Gastrocnemius medialis (tissue), 4 donors: ENCODE results near the gene KCNG4. TPM values are rescaled to one million over a fixed set of nuclear protein-coding genes. Genes with fewer than 3 reads are reported as not detected.

Experiments
- ATAC-seq, 2 donors: fragments of 150-250 bp; one replicate each; pipeline ENCODE4 v1.9.1; 2016
- DNase-seq, 2 donors: peaks; one replicate each; pipeline ENCODE4 v3.0.0-alpha.2; 2019
- H3K27ac ChIP-seq, 4 donors: fragments of 200-600 bp; sonication (generic); 1 replicate in 1 of 4; 2 replicates in 3 of 4; pipeline ENCODE4 v1.5.1; 2016 to 2018; ENCODE audit warnings: mild to moderate bottlenecking in 2 of 4, moderate library complexity in 1 of 4
- H3K27me3 ChIP-seq, 3 donors: fragments of 200-600 bp; sonication (generic) in 2 of 3; 1 replicate in 1 of 3; 2 replicates in 2 of 3; pipeline versions ENCODE4 v1.5.1 to v1.6.0; 2016 to 2019; ENCODE audit warnings: mild to moderate bottlenecking in 1 of 3, moderate library complexity in 1 of 3
- H3K36me3 ChIP-seq, 2 donors: fragments of 200-600 bp; sonication (generic) in 1 of 2; one replicate each; pipeline ENCODE4 v1.5.1; 2017 to 2018
- H3K4me1 ChIP-seq, 2 donors: fragments of 200-600 bp; sonication (generic) in 1 of 2; one replicate each; pipeline ENCODE4 v1.5.1; 2016 to 2017; ENCODE audit warnings: mild to moderate bottlenecking in 2 of 2
- H3K4me3 ChIP-seq, 4 donors: fragments of 200-600 bp; sonication (generic) in 3 of 4; 1 replicate in 1 of 4; 2 replicates in 3 of 4; pipeline ENCODE4 v1.5.1; 2016 to 2019; ENCODE audit warnings: mild to moderate bottlenecking in 2 of 4
- H3K9me3 ChIP-seq, 3 donors: fragments of 200-600 bp; sonication (generic) in 2 of 3; 1 replicate in 1 of 3; 2 replicates in 2 of 3; pipeline ENCODE4 v1.5.1; 2016 to 2019
- POLR2A ChIP-seq, 2 donors: fragments of 450-650 bp; IDR thresholded peaks; one replicate each; pipeline ENCODE4 v1.6.1; 2017; ENCODE audit warnings: antibody characterized with exemption in 2 of 2, mild to moderate bottlenecking in 2 of 2, moderate library complexity in 2 of 2
- in situ Hi-C, 4 donors: fragments of 200-750 bp; cut with MboI; loops; one replicate each; pipeline versions ENCODE4 v1.15.0 to v1.8.0; 2017; ENCODE audit warnings: low sequenced_read_pairs in 4 of 4
- intact Hi-C: fragments of 100-400 bp; cut with DNase I; formaldehyde crosslinking; loops from one replicate; pipeline ENCODE4 v1.15.1; 2023; ENCODE audit warnings: low total_unique reads
- total RNA-seq, 4 donors: library from RNA; depleted of rRNA; stranded (reverse); fragments of >200 nt; gene quantifications; one replicate each; pipeline versions ENCODE4 v1.1.0 to v1.2.3, GENCODE V29; 2016
- TF ChIP-seq, protein P1 (sequence below), 5 experiments: fragments of 450-650 bp in 3 of 5; fragments of 200-600 bp in 2 of 5; sonication (generic) in 2 of 5; IDR thresholded peaks in 4 of 5; conservative IDR thresholded peaks in 1 of 5; 1 replicate in 4 of 5; 2 replicates in 1 of 5; pipeline ENCODE4 v1.5.1; 2016 to 2019; ENCODE audit warnings: antibody characterized with exemption in 5 of 5, mild to moderate bottlenecking in 3 of 5, moderate library complexity in 3 of 5

KCNG4 gene
- total RNA-seq, 4 donors from 2014 or later = not detected

DNA sequence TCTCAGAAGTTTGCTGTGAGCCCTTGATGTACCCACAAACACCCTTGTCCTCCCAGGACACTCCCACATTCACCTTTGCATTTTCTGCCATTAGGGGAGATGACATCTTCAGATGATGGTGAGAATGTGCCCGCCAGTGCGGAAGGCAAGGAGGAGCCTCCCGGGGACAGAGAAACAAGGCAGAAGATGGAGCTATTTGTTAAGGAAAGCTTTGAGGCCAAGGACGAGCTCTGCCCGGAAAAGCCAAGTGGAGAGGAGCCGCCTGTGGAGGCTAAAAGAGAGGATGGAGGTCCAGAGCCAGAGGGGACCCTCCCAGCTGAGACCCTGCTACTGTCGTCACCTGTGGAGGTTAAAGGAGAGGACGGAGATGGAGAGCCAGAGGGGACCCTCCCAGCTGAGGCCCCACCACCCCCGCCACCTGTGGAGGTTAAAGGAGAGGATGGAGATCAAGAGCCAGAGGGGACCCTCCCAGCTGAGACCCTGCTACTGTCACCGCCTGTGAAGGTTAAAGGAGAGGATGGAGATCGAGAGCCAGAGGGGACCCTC is 70.0 kb downstream of the KCNG4 start:
- peaks cover 0 to 4% (median 4%) of the 10 kb centered on the region in 3 donors for H3K27me3 ChIP-seq
- TF ChIP-seq, protein P1, sequence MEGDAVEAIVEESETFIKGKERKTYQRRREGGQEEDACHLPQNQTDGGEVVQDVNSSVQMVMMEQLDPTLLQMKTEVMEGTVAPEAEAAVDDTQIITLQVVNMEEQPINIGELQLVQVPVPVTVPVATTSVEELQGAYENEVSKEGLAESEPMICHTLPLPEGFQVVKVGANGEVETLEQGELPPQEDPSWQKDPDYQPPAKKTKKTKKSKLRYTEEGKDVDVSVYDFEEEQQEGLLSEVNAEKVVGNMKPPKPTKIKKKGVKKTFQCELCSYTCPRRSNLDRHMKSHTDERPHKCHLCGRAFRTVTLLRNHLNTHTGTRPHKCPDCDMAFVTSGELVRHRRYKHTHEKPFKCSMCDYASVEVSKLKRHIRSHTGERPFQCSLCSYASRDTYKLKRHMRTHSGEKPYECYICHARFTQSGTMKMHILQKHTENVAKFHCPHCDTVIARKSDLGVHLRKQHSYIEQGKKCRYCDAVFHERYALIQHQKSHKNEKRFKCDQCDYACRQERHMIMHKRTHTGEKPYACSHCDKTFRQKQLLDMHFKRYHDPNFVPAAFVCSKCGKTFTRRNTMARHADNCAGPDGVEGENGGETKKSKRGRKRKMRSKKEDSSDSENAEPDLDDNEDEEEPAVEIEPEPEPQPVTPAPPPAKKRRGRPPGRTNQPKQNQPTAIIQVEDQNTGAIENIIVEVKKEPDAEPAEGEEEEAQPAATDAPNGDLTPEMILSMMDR (IDR thresholded peaks at IDR 0.05 in 4 of 5, conservative IDR thresholded peaks at IDR 0.05 in 1 of 5) = no peak
- no peak for TF ChIP-seq POLR2A (IDR thresholded peaks at IDR 0.05)
- no peaks in the 10 kb centered on the region for H3K9me3 ChIP-seq
- no peak overlapping the region for H3K27ac ChIP-seq
- no peaks in the 10 kb centered on the region for H3K4me1 ChIP-seq
- no peak overlapping the region for H3K4me3 ChIP-seq
- DNase-seq = no peak
- intact Hi-C loops (no loop called here), in situ Hi-C loops (loop anchor here in 2 of 4 donors (10.0 to 25.0 kb wide), 2 partner anchors 85 to 208 kb away; partner anchors contain the start of genes NECAB2 (in 1 of the 2) and OSGIN1 (in 1 of the 2))
- no peaks in the 10 kb centered on the region for H3K36me3 ChIP-seq
- ATAC-seq = no peak

Other genes starting within 250 kb of the KCNG4 start
- gene SLC38A8, start 197.2 kb downstream of the KCNG4 start, total RNA-seq = not detected
- gene MBTPS1, start 123.1 kb downstream of the KCNG4 start, total RNA-seq = 10 to 100 TPM; 28.8 to 44.3 (median 38.5) TPM
- gene HSDL1, start 94.8 kb downstream of the KCNG4 start, total RNA-seq = 10 to 100 TPM; 20.2 to 26.8 (median 22.6) TPM
- gene DNAAF1, start 94.7 kb downstream of the KCNG4 start, total RNA-seq = not detected
- gene TAF1C, start 53.0 kb downstream of the KCNG4 start, total RNA-seq = 10 to 100 TPM in 3 of 4 donors, 1 to 10 TPM in 1; 6.8 to 35.5 (median 12.3) TPM
- gene ADAD2, start 48.9 kb downstream of the KCNG4 start, total RNA-seq = not detected
- gene WFDC1, start 54.9 kb upstream of the KCNG4 start, total RNA-seq = under 1 TPM in 3 of 4 donors, not detected in 1; 0.40 to 0.68 (median 0.49) TPM
- gene ATP2C2, start 128.5 kb upstream of the KCNG4 start, total RNA-seq = under 1 TPM in 1 of 4 donors, not detected in 3; 0.44 TPM